IMR-90 (cell line): ENCODE measurements around the gene OBI1. TPM values are rescaled to one million over a fixed set of nuclear protein-coding genes. Genes with fewer than 3 reads are reported as not detected.

Experiments used
- ATAC-seq: fragments of 200-7000 bp; cut with Tn5 transposase; 2 replicates; pipeline ENCODE4 v1.9.1; 2020; ENCODE audit warnings: low read depth, mild to moderate bottlenecking, moderate library complexity
- BruUV-seq: library from RNA; stranded (reverse); fragments of 400-500 nt; replicated peaks from 2 replicates; lab custom pipeline; 2021; lab: Mats Ljungman, UMichigan
- CTCF ChIA-PET: fragments of 300-600 bp; formaldehyde crosslinking; extraction: SDS; loops from one replicate; lab custom pipeline; 2021; ENCODE audit warnings: antibody characterized with exemption; lab: Yijun Ruan, JAX
- POLR2A ChIA-PET: fragments of 300-600 bp; sonication (Branson Sonifier 250); formaldehyde crosslinking; loops from one replicate; lab custom pipeline; 2022; ENCODE audit warnings: antibody characterized with exemption; ENCODE audit not compliant: unreplicated experiment; lab: Charles Lee
- DNase-seq: peaks from one replicate; pipeline ENCODE4 v3.0.0; 2013
- H2AFZ ChIP-seq: replicated peaks from 2 replicates; pipeline ENCODE3; 2013; ENCODE audit warnings: low read length, mild to moderate bottlenecking; ENCODE audit not compliant: poor library complexity
- H2AK5ac ChIP-seq: 2 replicates; pipeline ENCODE4 v1.6.1; 2013; ENCODE audit warnings: low read depth, low read length, inconsistent platforms
- H2AK9ac ChIP-seq: replicated peaks from 2 replicates; pipeline ENCODE3; 2013; ENCODE audit warnings: mild to moderate bottlenecking, low read depth, low read length, moderate library complexity; ENCODE audit not compliant: poor library complexity
- H2BK120ac ChIP-seq: 2 replicates; pipeline ENCODE4 v1.6.1; 2013; ENCODE audit warnings: low read depth, low read length, inconsistent platforms
- H2BK15ac ChIP-seq: 3 replicates; pipeline ENCODE4 v1.6.1; 2013; ENCODE audit warnings: low read depth, low read length, inconsistent platforms
- H2BK20ac ChIP-seq: 2 replicates; pipeline ENCODE4 v1.6.1; 2013; ENCODE audit warnings: low read depth, mild to moderate bottlenecking, inconsistent platforms, low read length, moderate library complexity
- H2BK5ac ChIP-seq: 2 replicates; pipeline ENCODE4 v1.6.1; 2013; ENCODE audit warnings: mild to moderate bottlenecking, low read depth, low read length, inconsistent platforms; ENCODE audit not compliant: poor library complexity, severe bottlenecking
- H3K14ac ChIP-seq: replicated peaks from 2 replicates; pipeline ENCODE4 v1.6.1; 2013; ENCODE audit warnings: low read depth, low read length, inconsistent platforms
- H3K18ac ChIP-seq: 2 replicates; pipeline ENCODE4 v1.6.1; 2013; ENCODE audit warnings: low read depth, low read length, control low read depth
- H3K23ac ChIP-seq: 2 replicates; pipeline ENCODE4 v1.6.1; 2013; ENCODE audit warnings: low read depth, low read length, inconsistent platforms
- H3K27ac ChIP-seq: 2 replicates; pipeline ENCODE4 v1.5.1; 2013; ENCODE audit warnings: mild to moderate bottlenecking, control low read depth, low read length; ENCODE audit not compliant: insufficient read depth
- H3K27me3 ChIP-seq: 2 replicates; pipeline ENCODE4 v1.6.1; 2013; ENCODE audit warnings: low read length; ENCODE audit not compliant: control insufficient read depth, insufficient read depth
- H3K36me3 ChIP-seq: 2 replicates; pipeline ENCODE4 v1.6.1; 2013; ENCODE audit warnings: low read length, mixed read lengths; ENCODE audit not compliant: control insufficient read depth, insufficient read depth
- H3K4ac ChIP-seq: 2 replicates; pipeline ENCODE4 v1.6.1; 2013; ENCODE audit warnings: low read depth, low read length, inconsistent platforms
- H3K4me1 ChIP-seq: 2 replicates; pipeline ENCODE4 v1.6.1; 2013; ENCODE audit warnings: low read length, mixed read lengths; ENCODE audit not compliant: control insufficient read depth, insufficient read depth
- H3K4me2 ChIP-seq: 2 replicates; pipeline ENCODE4 v1.6.1; 2013; ENCODE audit warnings: low read depth, mild to moderate bottlenecking, control low read depth, low read length, moderate library complexity
- H3K4me3 ChIP-seq: 2 replicates; pipeline ENCODE4 v1.5.1; 2013; ENCODE audit warnings: low read depth, mild to moderate bottlenecking, control low read depth, low read length, moderate library complexity; ENCODE audit not compliant: insufficient read depth
- H3K56ac ChIP-seq: 2 replicates; pipeline ENCODE4 v1.6.1; 2013; ENCODE audit warnings: low read length, inconsistent platforms; ENCODE audit not compliant: insufficient read depth; ENCODE audit errors: extremely low read depth
- H3K79me1 ChIP-seq, 2 experiments: 2 replicates each; pipeline ENCODE4 v1.6.1; 2013; ENCODE audit warnings: low read length in 2 of 2, inconsistent platforms in 1 of 2, low read depth in 1 of 2
- H3K9ac ChIP-seq: 2 replicates; pipeline ENCODE4 v1.6.1; 2013; ENCODE audit warnings: low read depth, low read length, control low read depth
- H3K9me1 ChIP-seq: 2 replicates; pipeline ENCODE4 v1.6.1; 2013; ENCODE audit warnings: low read length, inconsistent platforms; ENCODE audit not compliant: insufficient read depth
- H3K9me3 ChIP-seq: 2 replicates; pipeline ENCODE4 v1.6.1; 2013; ENCODE audit warnings: low read length; ENCODE audit not compliant: control insufficient read depth, insufficient read depth
- H4K20me1 ChIP-seq: 2 replicates; pipeline ENCODE4 v1.6.1; 2013; ENCODE audit warnings: low read length, inconsistent platforms; ENCODE audit not compliant: insufficient read depth
- H4K5ac ChIP-seq: 2 replicates; pipeline ENCODE4 v1.6.1; 2013; ENCODE audit warnings: mild to moderate bottlenecking, low read depth, low read length, control low read depth
- H4K8ac ChIP-seq, 2 experiments: 2 replicates each; pipeline ENCODE4 v1.6.1; 2013; ENCODE audit warnings: low read depth in 2 of 2, low read length in 2 of 2, control low read depth in 1 of 2, inconsistent platforms in 1 of 2
- H4K91ac ChIP-seq: 2 replicates; pipeline ENCODE4 v1.6.1; 2013; ENCODE audit warnings: low read depth, low read length, inconsistent platforms; ENCODE audit not compliant: insufficient read depth
- FOS ChIP-seq: fragments of 150-350 bp; IDR thresholded peaks from 2 replicates; pipeline ENCODE4 v1.6.1; 2016; ENCODE audit warnings: low read depth, low read length
- MAFK ChIP-seq: IDR thresholded peaks from 2 replicates; pipeline ENCODE4 v1.6.1; 2012; ENCODE audit warnings: low read depth, low read length, improper control_type of control experiment
- MXI1 ChIP-seq: IDR thresholded peaks from 2 replicates; pipeline ENCODE4 v1.6.1; 2012; ENCODE audit warnings: low read depth, mild to moderate bottlenecking, low read length, moderate library complexity, borderline replicate concordance
- NFE2L2 ChIP-seq: fragments of 150-350 bp; IDR thresholded peaks from 2 replicates; pipeline ENCODE4 v1.6.1; 2016; ENCODE audit warnings: low read depth, mild to moderate bottlenecking, low read length
- POLR2A ChIP-seq: IDR thresholded peaks from 2 replicates; pipeline ENCODE4 v1.6.1; 2012; ENCODE audit warnings: mild to moderate bottlenecking, low read depth, low read length
- RAD21 ChIP-seq: IDR thresholded peaks from 2 replicates; pipeline ENCODE4 v1.6.1; 2012; ENCODE audit warnings: low read length, improper control_type of control experiment
- RCOR1 ChIP-seq: IDR thresholded peaks from 2 replicates; pipeline ENCODE4 v1.6.1; 2012; ENCODE audit warnings: mild to moderate bottlenecking, low read length, improper control_type of control experiment; ENCODE audit not compliant: insufficient replicate concordance
- WGBS, 2 experiments: methylation state at CpG; one replicate each; pipeline versions ENCODE4 v1.1.5 to v1.1.7; 2013; ENCODE audit warnings: missing lambda C conversion rate in 2 of 2; ENCODE audit not compliant: insufficient read length in 1 of 2; ENCODE audit errors: extremely low coverage in 2 of 2; 5-methylcytosine and 5-hydroxymethylcytosine counted together
- dilution Hi-C: fragments of 300-500 bp; cut with HindIII; formaldehyde crosslinking; loops from one replicate; pipeline ENCODE4 v1.14.3; 2018; ENCODE audit warnings: low sequenced_read_pairs; ENCODE audit not compliant: unreplicated experiment
- in situ Hi-C: fragments of 300-500 bp; cut with MboI; formaldehyde crosslinking; loops from 3 replicates; pipeline ENCODE4 v1.14.3; 2019; ENCODE audit warnings: low sequenced_read_pairs, inconsistent platforms, mixed read lengths
- intact Hi-C: fragments of 100-400 bp; cut with micrococcal nuclease; formaldehyde crosslinking; loops from 2 replicates; pipeline ENCODE4 v1.10.0; 2022
- polyA plus RNA-seq, 3 experiments: library from polyadenylated mRNA; depleted of rRNA; stranded (reverse); fragments of >200 nt; gene quantifications; 2 replicates each; pipeline ENCODE4 v1.2.3, GENCODE V29; 2012; ENCODE audit warnings: low replicate concordance in 1 of 3
- total RNA-seq: library from RNA; depleted of rRNA; stranded (reverse); fragments of >200 nt; gene quantifications from 2 replicates; pipeline ENCODE4 v1.2.3, GENCODE V29; 2012
- TF ChIP-seq, protein P1 (sequence below): fragments of 150-350 bp; IDR thresholded peaks from 2 replicates; pipeline ENCODE4 v1.6.1; 2016; ENCODE audit warnings: low read depth, mild to moderate bottlenecking, low read length, moderate library complexity, borderline replicate concordance
- TF ChIP-seq, protein P2 (sequence below): fragments of 150-350 bp; IDR thresholded peaks from 2 replicates; pipeline ENCODE4 v1.6.1; 2017; ENCODE audit warnings: mild to moderate bottlenecking, antibody characterized with exemption, low read length, low read depth

The OBI1 gene
- total and polyA plus RNA-seq, 2 of the 4 experiments (the other 2 are of a cell fraction) = 4.4 to 11.8 TPM

DNA sequence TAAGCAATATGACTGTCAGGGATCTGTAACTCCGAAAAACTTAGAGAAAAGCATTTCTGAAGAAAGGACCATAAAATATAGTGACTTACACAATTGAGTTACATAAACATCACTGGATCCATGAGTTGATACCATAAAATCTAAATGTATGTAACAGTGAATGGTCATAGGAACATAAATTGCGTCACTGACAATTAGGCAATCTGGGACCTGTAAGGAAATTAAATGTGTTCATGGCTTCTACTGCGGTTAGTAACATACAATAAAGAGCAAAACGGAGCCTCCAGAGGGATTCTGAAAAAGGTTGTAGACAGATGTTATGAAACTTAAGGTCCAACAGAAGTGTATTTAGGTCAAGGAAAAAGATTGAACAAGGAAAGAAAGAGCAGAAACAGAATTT, 82.7 kb downstream of the OBI1 start:
- Histone ChIP-seq H2BK5ac (no peak overlapping the region), H4K5ac (no peak overlapping the region), H2BK120ac (no peak overlapping the region), H2BK20ac (no peak overlapping the region), H3K27ac (no peak overlapping the region), H2BK15ac (no peak overlapping the region), H4K91ac (no peak overlapping the region), H3K79me1 (no peaks in the 10 kb centered on the region), H2AK9ac (no peak overlapping the region), H3K4me2 (no peak overlapping the region), H3K4ac (no peak overlapping the region), H3K14ac (no peak overlapping the region), H4K20me1 (no peaks in the 10 kb centered on the region), H3K27me3 (peaks cover 2% of the 10 kb centered on the region; the same call in 1 of the 2 replicates), H3K9ac (no peak overlapping the region), H3K36me3 (no peaks in the 10 kb centered on the region), H3K9me3 (no peaks in the 10 kb centered on the region), H3K56ac (no peak overlapping the region), H2AFZ (no peak overlapping the region), H4K8ac (no peak overlapping the region), H3K4me1 (no peaks in the 10 kb centered on the region), H3K9me1 (no peaks in the 10 kb centered on the region), H3K4me3 (no peak overlapping the region), H3K23ac (no peak overlapping the region), H2AK5ac (no peak overlapping the region), H3K18ac (no peak overlapping the region)
- dilution Hi-C loops (no loop called here), intact Hi-C loops (no loop called here), in situ Hi-C loops (loop anchor here (25.0 kb wide), 1 partner anchor 439 kb away; no protein-coding TSS in a partner anchor)
- CTCF ChIA-PET = no interaction called here
- TF ChIP-seq RCOR1 (no peak), NFE2L2 (no peak), POLR2A (no peak), MAFK (no peak), MXI1 (no peak), RAD21 (no peak), FOS (no peak)
- TF ChIP-seq, protein P1, sequence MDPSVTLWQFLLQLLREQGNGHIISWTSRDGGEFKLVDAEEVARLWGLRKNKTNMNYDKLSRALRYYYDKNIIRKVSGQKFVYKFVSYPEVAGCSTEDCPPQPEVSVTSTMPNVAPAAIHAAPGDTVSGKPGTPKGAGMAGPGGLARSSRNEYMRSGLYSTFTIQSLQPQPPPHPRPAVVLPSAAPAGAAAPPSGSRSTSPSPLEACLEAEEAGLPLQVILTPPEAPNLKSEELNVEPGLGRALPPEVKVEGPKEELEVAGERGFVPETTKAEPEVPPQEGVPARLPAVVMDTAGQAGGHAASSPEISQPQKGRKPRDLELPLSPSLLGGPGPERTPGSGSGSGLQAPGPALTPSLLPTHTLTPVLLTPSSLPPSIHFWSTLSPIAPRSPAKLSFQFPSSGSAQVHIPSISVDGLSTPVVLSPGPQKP = no peak
- TF ChIP-seq, protein P2, sequence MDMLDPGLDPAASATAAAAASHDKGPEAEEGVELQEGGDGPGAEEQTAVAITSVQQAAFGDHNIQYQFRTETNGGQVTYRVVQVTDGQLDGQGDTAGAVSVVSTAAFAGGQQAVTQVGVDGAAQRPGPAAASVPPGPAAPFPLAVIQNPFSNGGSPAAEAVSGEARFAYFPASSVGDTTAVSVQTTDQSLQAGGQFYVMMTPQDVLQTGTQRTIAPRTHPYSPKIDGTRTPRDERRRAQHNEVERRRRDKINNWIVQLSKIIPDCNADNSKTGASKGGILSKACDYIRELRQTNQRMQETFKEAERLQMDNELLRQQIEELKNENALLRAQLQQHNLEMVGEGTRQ = no peak
- WGBS, 2 experiments = 81% methylated on average over 2 of the region's 4 CpGs; no CpG with 5 or more reads in 1 of the 2 experiments
- BruUV-seq = no TSS peak
- DNase-seq (no peak), ATAC-seq (no peak)
- POLR2A ChIA-PET = no interaction called here
